ENCODE data around the gene C1orf122.
"Not testable (repeated sequence)": the region's sequence is repeated elsewhere in the genome, so short reads cannot be mapped to it uniquely, and the experiment has no call there.

The C1orf122 gene

GRCh38 chr1:37767488-37767887 is 40.1 kb upstream of the C1orf122 start:
- Histone ChIP-seq H2BK15ac (ENCODE audit: low read depth, poor library complexity, severe bottlenecking) (no peak overlapping the region), H3K27me3 (ENCODE audit: control insufficient read depth in 1 of 2, insufficient read depth in 1 of 2, low read length in 2 of 2) (peaks cover 65 to 68% of the 10 kb centered on the region in 2 experiments), H3K18ac (ENCODE audit: low read depth in 1 of 2, low read length in 2 of 2) (no peak overlapping the region), H3K23ac (ENCODE audit: low read length in 2 of 2) (no peak overlapping the region), H3K27ac (ENCODE audit: low read length, poor library complexity, severe bottlenecking) (no peak overlapping the region), H2AFZ (ENCODE audit: low read depth, low read length) (no peak overlapping the region), H3K4me3 (ENCODE audit: insufficient read depth in 1 of 2, low read depth in 1 of 2, low read length in 2 of 2) (no peak overlapping the region), H4K8ac (ENCODE audit: low read length) (no peak overlapping the region), H3K4ac (ENCODE audit: low read depth in 1 of 2, low read length in 2 of 2) (no peak overlapping the region), H3K36me3 (ENCODE audit: control insufficient read depth in 1 of 2, insufficient read depth in 2 of 2, low read depth in 1 of 2, low read length in 2 of 2) (no peaks in the 10 kb centered on the region), H3K4me2 (ENCODE audit: low read length, poor library complexity, severe bottlenecking) (no peak overlapping the region), H2AK5ac (ENCODE audit: low read length, severe bottlenecking) (no peak overlapping the region), H2BK120ac (ENCODE audit: low read depth, low read length) (no peak overlapping the region), H2BK5ac (ENCODE audit: low read depth, low read length, poor library complexity, severe bottlenecking) (no peak overlapping the region), H3K4me1 (ENCODE audit: control insufficient read depth, insufficient read depth, low read depth, low read length) (peaks cover 3% of the 10 kb centered on the region), H3K79me1 (replicated peaks; ENCODE audit: low read length, poor library complexity, severe bottlenecking) (no peaks in the 10 kb centered on the region), H4K91ac (ENCODE audit: low read length) (no peak overlapping the region), H3K9ac (ENCODE audit: low read length) (no peak overlapping the region), H3K14ac (ENCODE audit: low read length in 2 of 2) (no peak overlapping the region), H3K9me3 (ENCODE audit: control insufficient read depth, low read length) (no peaks in the 10 kb centered on the region), H2BK12ac (ENCODE audit: low read length in 2 of 2) (no peak overlapping the region)
- 8% methylated on average over 1 of the region's 2 CpGs for WGBS
- DNase-seq = no peak

DNA sequence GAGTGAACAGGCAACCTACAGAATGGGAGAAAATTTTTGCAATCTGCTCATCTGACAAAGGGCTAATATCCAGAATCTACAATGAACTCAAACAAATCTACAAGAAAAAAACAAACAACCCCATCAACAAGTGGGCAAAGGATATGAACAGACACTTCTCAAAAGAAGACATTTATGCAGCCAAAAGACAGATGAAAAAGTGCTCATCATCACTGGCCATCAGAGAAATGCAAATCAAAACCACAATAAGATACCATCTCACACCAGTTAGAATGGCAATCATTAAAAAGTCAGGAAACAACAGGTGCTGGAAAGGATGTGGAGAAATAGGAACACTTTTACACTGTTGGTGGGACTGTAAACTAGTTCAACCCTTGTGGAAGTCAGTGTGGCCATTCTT is 36.1 kb upstream of the C1orf122 start:
- H4K8ac ChIP-seq (ENCODE audit: low read length); H3K23ac ChIP-seq (ENCODE audit: low read length in 2 of 2); H3K36me3 ChIP-seq (ENCODE audit: control insufficient read depth in 1 of 2, insufficient read depth in 2 of 2, low read depth in 1 of 2, low read length in 2 of 2); H2BK15ac ChIP-seq (ENCODE audit: low read depth, poor library complexity, severe bottlenecking); H2BK12ac ChIP-seq (ENCODE audit: low read length in 2 of 2); H2BK5ac ChIP-seq (ENCODE audit: low read depth, low read length, poor library complexity, severe bottlenecking); H4K91ac ChIP-seq (ENCODE audit: low read length); H2BK120ac ChIP-seq (ENCODE audit: low read depth, low read length); H3K27ac ChIP-seq (ENCODE audit: low read length, poor library complexity, severe bottlenecking); H3K9ac ChIP-seq (ENCODE audit: low read length); H2AK5ac ChIP-seq (ENCODE audit: low read length, severe bottlenecking); H3K4me3 ChIP-seq (ENCODE audit: insufficient read depth in 1 of 2, low read depth in 1 of 2, low read length in 2 of 2); H3K14ac ChIP-seq (ENCODE audit: low read length in 2 of 2); H3K4me2 ChIP-seq (ENCODE audit: low read length, poor library complexity, severe bottlenecking); H2AFZ ChIP-seq (ENCODE audit: low read depth, low read length); H3K18ac ChIP-seq (ENCODE audit: low read depth in 1 of 2, low read length in 2 of 2); H3K4ac ChIP-seq (ENCODE audit: low read depth in 1 of 2, low read length in 2 of 2); H3K4me1 ChIP-seq (ENCODE audit: control insufficient read depth, insufficient read depth, low read depth, low read length); DNase-seq; H3K79me1 ChIP-seq (replicated peaks; ENCODE audit: low read length, poor library complexity, severe bottlenecking): not testable (repeated sequence)
- H3K27me3 ChIP-seq (ENCODE audit: control insufficient read depth in 1 of 2, insufficient read depth in 1 of 2, low read length in 2 of 2) = peaks cover 25 to 28% of the 10 kb centered on the region in 2 experiments
- H3K9me3 ChIP-seq (ENCODE audit: control insufficient read depth, low read length) = peaks cover 10% of the 10 kb centered on the region

DNA sequence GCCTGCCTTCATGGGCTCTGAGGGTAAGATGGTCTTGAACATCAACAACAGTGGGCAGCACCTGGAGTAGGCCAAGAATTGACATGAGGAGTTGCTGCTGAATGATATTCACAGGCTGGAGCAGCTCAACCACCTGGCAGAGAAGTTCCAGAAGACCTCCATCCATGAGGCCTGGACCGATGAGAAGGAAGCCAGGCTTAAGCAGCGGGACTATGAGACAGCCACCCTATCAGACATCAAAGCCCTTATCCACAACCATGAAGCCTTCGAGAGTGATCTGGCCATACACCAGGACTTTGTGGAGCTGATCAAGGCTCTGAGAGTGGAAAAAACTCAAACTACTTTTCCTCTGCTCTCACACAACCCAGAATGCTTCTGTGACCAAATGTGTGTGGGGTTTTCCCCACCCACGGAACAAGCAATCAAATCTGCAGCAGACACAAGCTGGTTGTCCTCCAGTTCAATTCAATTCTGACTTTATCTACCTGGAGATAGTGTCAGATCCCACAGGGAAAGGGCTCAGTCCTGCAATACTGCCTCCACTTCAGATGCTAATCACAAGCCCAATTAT is 30.6 kb upstream of the C1orf122 start:
- no peaks in the 10 kb centered on the region for H3K36me3 ChIP-seq (ENCODE audit: control insufficient read depth in 1 of 2, insufficient read depth in 2 of 2, low read depth in 1 of 2, low read length in 2 of 2)
- H3K4ac ChIP-seq (ENCODE audit: low read depth in 1 of 2, low read length in 2 of 2) = no peak overlapping the region
- peaks cover 6 to 29% of the 10 kb centered on the region in 2 experiments for H3K27me3 ChIP-seq (ENCODE audit: control insufficient read depth in 1 of 2, insufficient read depth in 1 of 2, low read length in 2 of 2)
- no peak overlapping the region for H2AFZ ChIP-seq (ENCODE audit: low read depth, low read length)
- H3K9me3 ChIP-seq (ENCODE audit: control insufficient read depth, low read length) = peaks cover 10% of the 10 kb centered on the region
- H3K4me1 ChIP-seq (ENCODE audit: control insufficient read depth, insufficient read depth, low read depth, low read length) = no peaks in the 10 kb centered on the region
- H3K27ac ChIP-seq (ENCODE audit: low read length, poor library complexity, severe bottlenecking) = no peak overlapping the region
- H3K23ac ChIP-seq (ENCODE audit: low read length in 2 of 2) = no peak overlapping the region
- no peaks in the 10 kb centered on the region for H3K79me1 ChIP-seq (replicated peaks; ENCODE audit: low read length, poor library complexity, severe bottlenecking)
- 79% methylated on average over 4 of the region's 4 CpGs for WGBS
- no peak overlapping the region for H2BK120ac ChIP-seq (ENCODE audit: low read depth, low read length)
- H3K4me2 ChIP-seq (ENCODE audit: low read length, poor library complexity, severe bottlenecking) = no peak overlapping the region
- no peak overlapping the region for H2AK5ac ChIP-seq (ENCODE audit: low read length, severe bottlenecking)
- H3K14ac ChIP-seq (ENCODE audit: low read length in 2 of 2) = no peak overlapping the region
- H2BK5ac ChIP-seq (ENCODE audit: low read depth, low read length, poor library complexity, severe bottlenecking) = no peak overlapping the region
- no peak overlapping the region for H2BK15ac ChIP-seq (ENCODE audit: low read depth, poor library complexity, severe bottlenecking)
- no peak overlapping the region for H4K8ac ChIP-seq (ENCODE audit: low read length)
- no peak overlapping the region for H3K4me3 ChIP-seq (ENCODE audit: insufficient read depth in 1 of 2, low read depth in 1 of 2, low read length in 2 of 2)
- no peak overlapping the region for H3K9ac ChIP-seq (ENCODE audit: low read length)
- no peak for DNase-seq
- no peak overlapping the region for H3K18ac ChIP-seq (ENCODE audit: low read depth in 1 of 2, low read length in 2 of 2)
- H2BK12ac ChIP-seq (ENCODE audit: low read length in 2 of 2) = no peak overlapping the region
- H4K91ac ChIP-seq (ENCODE audit: low read length) = no peak overlapping the region

DNA sequence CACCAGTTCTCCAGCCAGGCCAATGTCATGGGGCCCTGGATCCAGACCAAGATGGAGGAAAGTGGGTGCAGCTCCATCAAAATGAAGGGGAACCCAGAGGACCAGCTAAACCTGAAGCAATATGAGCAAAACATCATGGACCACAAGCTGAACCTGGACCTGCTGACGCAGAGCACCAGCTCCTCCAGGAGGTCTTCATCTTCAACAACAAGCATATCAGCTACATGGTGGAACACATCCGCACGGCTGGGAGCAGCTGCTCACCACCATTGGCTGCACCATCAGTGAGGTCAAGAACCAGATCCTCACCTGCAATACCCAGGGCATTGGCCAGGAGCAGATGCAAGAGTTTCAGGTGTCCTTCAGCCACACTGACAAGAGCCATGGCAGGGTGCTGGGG is 28.9 kb upstream of the C1orf122 start:
- Histone ChIP-seq H3K4me2 (ENCODE audit: low read length, poor library complexity, severe bottlenecking) (no peak overlapping the region), H3K79me1 (replicated peaks; ENCODE audit: low read length, poor library complexity, severe bottlenecking) (no peaks in the 10 kb centered on the region), H2BK120ac (ENCODE audit: low read depth, low read length) (no peak overlapping the region), H3K4me1 (ENCODE audit: control insufficient read depth, insufficient read depth, low read depth, low read length) (no peaks in the 10 kb centered on the region), H3K27ac (ENCODE audit: low read length, poor library complexity, severe bottlenecking) (no peak overlapping the region), H3K27me3 (ENCODE audit: control insufficient read depth in 1 of 2, insufficient read depth in 1 of 2, low read length in 2 of 2) (peaks cover 6 to 29% of the 10 kb centered on the region in 2 experiments), H3K23ac (ENCODE audit: low read length in 2 of 2) (no peak overlapping the region), H2BK5ac (ENCODE audit: low read depth, low read length, poor library complexity, severe bottlenecking) (no peak overlapping the region), H2BK15ac (ENCODE audit: low read depth, poor library complexity, severe bottlenecking) (no peak overlapping the region), H3K4ac (ENCODE audit: low read depth in 1 of 2, low read length in 2 of 2) (no peak overlapping the region), H3K14ac (ENCODE audit: low read length in 2 of 2) (no peak overlapping the region), H3K18ac (ENCODE audit: low read depth in 1 of 2, low read length in 2 of 2) (no peak overlapping the region), H2BK12ac (ENCODE audit: low read length in 2 of 2) (no peak overlapping the region), H3K4me3 (ENCODE audit: insufficient read depth in 1 of 2, low read depth in 1 of 2, low read length in 2 of 2) (no peak overlapping the region), H3K36me3 (ENCODE audit: control insufficient read depth in 1 of 2, insufficient read depth in 2 of 2, low read depth in 1 of 2, low read length in 2 of 2) (no peaks in the 10 kb centered on the region), H3K9ac (ENCODE audit: low read length) (no peak overlapping the region), H2AFZ (ENCODE audit: low read depth, low read length) (no peak overlapping the region), H2AK5ac (ENCODE audit: low read length, severe bottlenecking) (no peak overlapping the region), H3K9me3 (ENCODE audit: control insufficient read depth, low read length) (peaks cover 7% of the 10 kb centered on the region), H4K91ac (ENCODE audit: low read length) (no peak overlapping the region), H4K8ac (ENCODE audit: low read length) (no peak overlapping the region)
- 85% methylated on average over 3 of the region's 3 CpGs for WGBS
- no peak for DNase-seq
